Dendritic cell treated with granulocyte-macrophage colony-stimulating factor and Interleukin-4, amounts not matched to agents 40 ng/mL and 50 ng/mL, for 4 days (primary cell): ENCODE data around the gene PPP1R3G.

Source experiments
- H3K27ac Mint-ChIP-seq: one replicate; pipeline ENCODE4 v1.8.0; 2022; ENCODE audit warnings: mild to moderate bottlenecking, mixed read lengths
- H3K27me3 Mint-ChIP-seq: one replicate; pipeline ENCODE4 v1.8.0; 2022; ENCODE audit warnings: mild to moderate bottlenecking, mixed read lengths
- H3K36me3 Mint-ChIP-seq: one replicate; pipeline ENCODE4 v1.8.0; 2022; ENCODE audit warnings: low read depth, mixed read lengths
- H3K4me1 Mint-ChIP-seq: one replicate; pipeline ENCODE4 v1.8.0; 2022; ENCODE audit warnings: low read depth, mixed read lengths
- H3K4me3 Mint-ChIP-seq: one replicate; pipeline ENCODE4 v1.8.0; 2022; ENCODE audit warnings: mild to moderate bottlenecking, moderate library complexity, mixed read lengths
- H3K9me3 Mint-ChIP-seq: one replicate; pipeline ENCODE4 v1.8.0; 2022; ENCODE audit warnings: mixed read lengths
- intact Hi-C: fragments of 100-400 bp; cut with micrococcal nuclease; formaldehyde crosslinking; loops from one replicate; pipeline ENCODE4 v1.15.0; 2022

PPP1R3G gene

GRCh38 chr6:5081182-5081581 is 4.0 kb upstream of the PPP1R3G start:
- H3K4me1 Mint-ChIP-seq = peaks cover 18% of the 10 kb centered on the region
- intact Hi-C loops = no loop called here
- H3K27ac Mint-ChIP-seq = no peak overlapping the region
- H3K9me3 Mint-ChIP-seq = no peaks in the 10 kb centered on the region
- peaks cover 29% of the 10 kb centered on the region for H3K27me3 Mint-ChIP-seq
- H3K4me3 Mint-ChIP-seq = no peak overlapping the region
- H3K36me3 Mint-ChIP-seq = no peaks in the 10 kb centered on the region

- Mint-ChIP-seq H3K4me1 (peaks cover 23% of the 10 kb centered on the region), H3K9me3 (no peaks in the 10 kb centered on the region), H3K36me3 (no peaks in the 10 kb centered on the region), H3K27ac (no peak overlapping the region), H3K4me3 (no peak overlapping the region), H3K27me3 (peaks cover 36% of the 10 kb centered on the region)
- intact Hi-C loops = no loop called here
These were observed 3.2 kb upstream of the PPP1R3G start for GRCh38 chr6:5081955-5082354.

GRCh38 chr6:5082487-5083306 is 2.4 kb upstream of the PPP1R3G start:
- peaks cover 31% of the 10 kb centered on the region for H3K4me1 Mint-ChIP-seq
- H3K4me3 Mint-ChIP-seq = no peak overlapping the region
- no peaks in the 10 kb centered on the region for H3K9me3 Mint-ChIP-seq
- H3K36me3 Mint-ChIP-seq = no peaks in the 10 kb centered on the region
- intact Hi-C loops = no loop called here
- H3K27me3 Mint-ChIP-seq = peaks cover 39% of the 10 kb centered on the region
- H3K27ac Mint-ChIP-seq = peak overlapping the region; percentile 8

DNA sequence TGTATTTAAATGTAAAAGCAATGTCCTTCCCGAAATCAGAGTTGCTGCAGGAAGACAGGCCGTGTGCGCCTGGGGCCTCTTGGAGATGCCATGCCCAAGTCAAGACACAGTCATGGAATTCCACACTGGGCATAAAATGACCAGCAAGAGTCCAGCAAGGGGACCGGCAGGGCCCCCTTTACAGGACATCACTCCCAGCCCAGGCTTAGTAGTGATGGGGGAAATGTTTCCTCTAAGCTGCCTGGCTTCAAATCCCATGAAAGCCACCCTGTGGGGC is 1.9 kb upstream of the PPP1R3G start:
- peaks cover 32% of the 10 kb centered on the region for H3K4me1 Mint-ChIP-seq
- no peak overlapping the region for H3K4me3 Mint-ChIP-seq
- intact Hi-C loops = no loop called here
- no peak overlapping the region for H3K27ac Mint-ChIP-seq
- no peaks in the 10 kb centered on the region for H3K36me3 Mint-ChIP-seq
- peaks cover 39% of the 10 kb centered on the region for H3K27me3 Mint-ChIP-seq
- no peaks in the 10 kb centered on the region for H3K9me3 Mint-ChIP-seq

GRCh38 chr6:5083813-5084359 is 1.3 kb upstream of the PPP1R3G start:
- Mint-ChIP-seq H3K36me3 (no peaks in the 10 kb centered on the region), H3K27me3 (peaks cover 39% of the 10 kb centered on the region), H3K9me3 (no peaks in the 10 kb centered on the region), H3K4me1 (peaks cover 32% of the 10 kb centered on the region), H3K27ac (peak overlapping the region; percentile 88), H3K4me3 (peak overlapping the region; percentile 86)
- intact Hi-C loops = no loop called here

GRCh38 chr6:5084360-5084780 is 771 bp upstream of the PPP1R3G start:
- Mint-ChIP-seq H3K27ac (peak overlapping the region; percentile 88), H3K36me3 (no peaks in the 10 kb centered on the region), H3K4me3 (peak overlapping the region; percentile 86), H3K27me3 (peaks cover 39% of the 10 kb centered on the region), H3K4me1 (peaks cover 32% of the 10 kb centered on the region), H3K9me3 (no peaks in the 10 kb centered on the region)
- intact Hi-C loops = no loop called here

- peak overlapping the region; percentile 92 for H3K27ac Mint-ChIP-seq
- peaks cover 40% of the 10 kb centered on the region for H3K4me1 Mint-ChIP-seq
- no peaks in the 10 kb centered on the region for H3K9me3 Mint-ChIP-seq
- peaks cover 42% of the 10 kb centered on the region for H3K27me3 Mint-ChIP-seq
- H3K4me3 Mint-ChIP-seq = peak overlapping the region; percentile 86
- no peaks in the 10 kb centered on the region for H3K36me3 Mint-ChIP-seq
- intact Hi-C loops = no loop called here
These were observed 630 bp downstream of the PPP1R3G start for GRCh38 chr6:5085648-5086293.

- intact Hi-C loops = no loop called here
- Mint-ChIP-seq H3K4me3 (peak overlapping the region; percentile 86), H3K27ac (peak overlapping the region; percentile 92), H3K9me3 (no peaks in the 10 kb centered on the region), H3K4me1 (peaks cover 40% of the 10 kb centered on the region), H3K27me3 (peaks cover 45% of the 10 kb centered on the region), H3K36me3 (no peaks in the 10 kb centered on the region)
These were observed 1.3 kb downstream of the PPP1R3G start for GRCh38 chr6:5086294-5086890.

DNA sequence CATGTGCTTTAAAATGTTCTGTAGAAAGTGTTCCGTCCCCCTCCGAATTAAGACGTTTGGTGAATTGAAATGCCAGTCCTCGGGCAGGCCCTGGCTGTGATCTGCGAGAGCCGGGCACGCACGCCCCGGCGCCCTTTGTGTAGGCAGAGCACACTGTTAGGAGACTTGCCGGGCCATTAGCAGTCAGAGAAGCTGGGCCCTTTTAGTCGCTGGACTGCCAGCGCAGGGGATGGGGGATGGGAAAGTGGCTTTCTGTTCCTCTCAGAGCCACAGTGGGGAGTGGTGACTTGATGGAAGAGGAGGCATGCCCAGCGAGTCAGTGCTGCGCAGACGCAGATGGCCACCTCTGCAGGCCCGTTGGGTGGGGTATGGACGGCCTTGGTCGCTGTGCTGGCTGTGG is 2.2 kb downstream of the PPP1R3G start:
- Mint-ChIP-seq H3K27me3 (peaks cover 44% of the 10 kb centered on the region), H3K36me3 (no peaks in the 10 kb centered on the region), H3K4me1 (peaks cover 37% of the 10 kb centered on the region), H3K4me3 (peak overlapping the region; percentile 47), H3K27ac (peak overlapping the region; percentile 92), H3K9me3 (no peaks in the 10 kb centered on the region)
- intact Hi-C loops = no loop called here

- H3K36me3 Mint-ChIP-seq = no peaks in the 10 kb centered on the region
- intact Hi-C loops = no loop called here
- H3K9me3 Mint-ChIP-seq = no peaks in the 10 kb centered on the region
- peaks cover 27% of the 10 kb centered on the region for H3K4me1 Mint-ChIP-seq
- H3K27me3 Mint-ChIP-seq = peaks cover 31% of the 10 kb centered on the region
- H3K27ac Mint-ChIP-seq = no peak overlapping the region
- no peak overlapping the region for H3K4me3 Mint-ChIP-seq
These were observed 3.6 kb downstream of the PPP1R3G start for GRCh38 chr6:5088780-5089179.

DNA sequence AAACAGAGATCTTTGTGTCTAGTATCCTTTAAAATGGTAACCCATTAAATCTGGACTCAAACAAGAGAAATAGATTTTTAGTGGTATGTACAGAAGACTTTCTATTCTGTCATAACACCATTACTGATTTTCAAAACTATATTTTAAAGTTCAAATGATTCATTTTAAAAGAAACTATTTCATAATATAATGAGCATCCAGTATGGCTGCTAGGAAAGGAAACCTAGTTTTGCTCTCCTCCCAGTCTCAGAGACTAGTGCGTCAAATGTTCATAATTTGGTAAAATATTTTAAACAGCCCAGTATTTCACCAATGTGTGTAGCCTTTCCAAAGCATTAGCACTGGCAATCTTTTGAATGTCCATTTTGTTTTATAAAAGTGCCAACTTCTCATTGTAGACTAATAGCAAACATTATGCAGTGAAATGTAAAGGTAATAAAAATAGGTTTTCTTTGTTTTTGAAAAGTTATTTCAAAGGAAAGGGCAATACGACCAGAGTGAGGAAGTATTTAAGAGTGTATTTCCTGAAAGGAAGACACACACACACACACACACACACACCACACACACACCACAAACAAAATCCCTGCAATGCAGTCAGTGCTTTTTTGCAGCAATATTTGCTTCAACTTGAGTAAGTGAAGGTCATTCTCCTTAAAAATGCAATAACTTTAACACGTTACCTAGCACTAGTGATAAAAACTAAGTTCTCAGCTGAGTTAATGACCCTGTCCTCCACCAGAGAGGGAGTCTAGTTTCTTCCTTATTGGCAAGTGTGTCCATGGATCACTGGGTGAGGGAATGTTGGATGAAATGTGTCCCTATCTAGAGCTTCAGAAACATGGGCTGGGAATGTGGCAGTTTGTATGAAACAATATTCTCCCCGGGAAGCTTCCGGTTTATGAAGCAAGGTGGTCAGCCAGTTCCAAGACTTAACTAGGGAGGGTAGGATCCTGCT is 4.6 kb downstream of the PPP1R3G start:
- no peak overlapping the region for H3K4me3 Mint-ChIP-seq
- H3K27ac Mint-ChIP-seq = no peak overlapping the region
- peaks cover 23% of the 10 kb centered on the region for H3K4me1 Mint-ChIP-seq
- peaks cover 25% of the 10 kb centered on the region for H3K27me3 Mint-ChIP-seq
- no peaks in the 10 kb centered on the region for H3K36me3 Mint-ChIP-seq
- intact Hi-C loops = no loop called here
- H3K9me3 Mint-ChIP-seq = no peaks in the 10 kb centered on the region

- Mint-ChIP-seq H3K9me3 (no peaks in the 10 kb centered on the region), H3K36me3 (no peaks in the 10 kb centered on the region), H3K4me3 (no peak overlapping the region), H3K27me3 (peaks cover 22% of the 10 kb centered on the region), H3K4me1 (peaks cover 23% of the 10 kb centered on the region), H3K27ac (no peak overlapping the region)
- intact Hi-C loops = no loop called here
These were observed 5.5 kb downstream of the PPP1R3G start for GRCh38 chr6:5090603-5091002.

DNA sequence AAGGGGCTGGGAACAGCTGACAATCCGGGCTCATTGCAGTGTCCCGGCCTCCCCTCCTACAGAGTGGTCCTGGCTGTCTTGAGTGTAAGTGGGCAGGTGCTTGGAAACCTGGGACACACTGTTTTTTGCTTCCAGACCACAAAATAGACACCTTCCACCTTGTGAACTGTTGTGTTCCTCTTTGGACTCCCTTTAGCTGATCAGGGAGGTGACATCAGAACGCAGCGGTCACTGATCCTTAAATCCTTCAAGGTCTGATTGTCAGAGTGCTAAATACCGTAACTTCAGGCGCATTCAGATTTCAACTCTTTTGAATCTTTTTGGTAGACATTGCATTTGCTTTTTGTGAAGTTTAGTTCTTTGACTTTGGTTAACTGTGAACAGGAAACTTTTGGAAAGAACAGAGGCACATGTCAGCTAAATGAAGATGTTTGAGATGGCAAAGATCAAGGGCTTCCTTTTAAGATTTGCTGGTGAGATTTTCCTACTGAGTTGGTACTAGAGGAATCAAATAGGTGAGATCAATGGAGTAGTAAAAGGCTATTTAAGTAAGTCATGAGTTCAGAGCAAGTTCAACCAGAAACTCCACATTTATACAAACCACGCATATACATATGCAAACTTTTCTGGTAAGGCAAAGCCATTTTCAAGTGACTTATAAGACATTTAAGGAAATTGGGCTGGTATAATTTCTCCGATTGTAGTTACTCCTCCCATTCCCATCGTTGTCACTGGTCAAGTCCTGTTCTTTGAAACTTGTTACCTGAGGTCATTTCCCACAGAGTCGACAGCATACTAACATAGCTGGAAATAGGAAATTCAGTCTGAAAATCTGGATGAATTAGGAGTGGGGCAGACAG is 6.3 kb downstream of the PPP1R3G start:
- intact Hi-C loops = no loop called here
- H3K36me3 Mint-ChIP-seq = no peaks in the 10 kb centered on the region
- H3K4me3 Mint-ChIP-seq = no peak overlapping the region
- H3K9me3 Mint-ChIP-seq = no peaks in the 10 kb centered on the region
- H3K27ac Mint-ChIP-seq = no peak overlapping the region
- peaks cover 22% of the 10 kb centered on the region for H3K4me1 Mint-ChIP-seq
- peaks cover 17% of the 10 kb centered on the region for H3K27me3 Mint-ChIP-seq
